ENCODE measurements around the gene PHRF1.

The PHRF1 gene

GRCh38 chr11:617199-617911 is 41.1 kb downstream of the PHRF1 start:
- DNase-seq: no peak

GRCh38 chr11:617912-618682 is 41.8 kb downstream of the PHRF1 start:
- DNase-seq: no peak

- no peak for DNase-seq
Observed at GRCh38 chr11:618856-619627, 42.8 kb downstream of the PHRF1 start.

GRCh38 chr11:619628-620050 is 43.4 kb downstream of the PHRF1 start:
- no peak for DNase-seq

- DNase-seq: no peak
Observed at GRCh38 chr11:620201-620600, 43.9 kb downstream of the PHRF1 start.

GRCh38 chr11:620935-621814 is 44.9 kb downstream of the PHRF1 start:
- no peak for DNase-seq

GRCh38 chr11:621838-622237 is 45.6 kb downstream of the PHRF1 start:
- DNase-seq: no peak

- DNase-seq: no peak
Observed at GRCh38 chr11:623349-623869, 47.1 kb downstream of the PHRF1 start.

GRCh38 chr11:623999-624704 is 47.9 kb downstream of the PHRF1 start:
- DNase-seq: no peak

GRCh38 chr11:624705-625635 is 48.7 kb downstream of the PHRF1 start, which contains the start of gene CDHR5:
CDHR5 (minus strand) TSS chr11:624955; CDS start chr11:624902, 53 bp downstream.
- DNase-seq: no peak

GRCh38 chr11:625636-626268 is 49.5 kb downstream of the PHRF1 start:
- DNase-seq: no peak

- no peak for DNase-seq
Observed at GRCh38 chr11:626475-627307, 50.4 kb downstream of the PHRF1 start, which contains the start of gene SCT. SCT (minus strand) TSS chr11:627181; CDS start chr11:627143, 38 bp downstream.

GRCh38 chr11:627308-627576 is 51.0 kb downstream of the PHRF1 start:
- DNase-seq: no peak

GRCh38 chr11:628056-628455 is 51.8 kb downstream of the PHRF1 start:
- DNase-seq: no peak

- DNase-seq: no peak
Observed at GRCh38 chr11:629237-629583, 52.9 kb downstream of the PHRF1 start.

GRCh38 chr11:630871-631270 is 54.6 kb downstream of the PHRF1 start:
- DNase-seq: no peak

- DNase-seq: no peak
Observed at GRCh38 chr11:635945-636510, 59.8 kb downstream of the PHRF1 start.

- DNase-seq: peak; percentile 78 to 94 (median 80)
Observed at GRCh38 chr11:636511-637332, 60.5 kb downstream of the PHRF1 start, which contains the start of gene DRD4. DRD4 (plus strand) TSS chr11:637269; CDS start chr11:637305, 36 bp downstream.
